Measurements from ENCODE around the gene SCNN1A.

The SCNN1A gene

GRCh38 chr12:6347367-6348338 is 27.7 kb downstream of the SCNN1A start:
- Histone ChIP-seq H3K79me2 (ENCODE audit: insufficient read depth, low read length) (no peaks in the 10 kb centered on the region), H3K27me3 (ENCODE audit: low read length) (no peaks in the 10 kb centered on the region), H3K9ac (ENCODE audit: low read length) (no peak overlapping the region), H3K9me3 (ENCODE audit: insufficient read depth, low read length) (no peaks in the 10 kb centered on the region), H2AFZ (ENCODE audit: low read depth, low read length, severe bottlenecking) (no peak overlapping the region), H3K4me2 (ENCODE audit: low read depth, low read length, poor library complexity, severe bottlenecking) (no peak overlapping the region), H3K27ac (ENCODE audit: low read depth, low read length) (no peak overlapping the region), H3K4me3 (ENCODE audit: insufficient read depth, low read length, poor library complexity, severe bottlenecking) (no peak overlapping the region), H3F3A (ENCODE audit: insufficient read depth) (no peaks in the 10 kb centered on the region), H4K20me1 (ENCODE audit: low read depth, low read length) (no peaks in the 10 kb centered on the region), H3K9me2 (replicated peaks; ENCODE audit: insufficient read depth, low read length) (no peaks in the 10 kb centered on the region), H3K36me3 (ENCODE audit: low read length) (no peaks in the 10 kb centered on the region)
- TF ChIP-seq CTCF (IDR thresholded peaks at IDR 0.05; ENCODE audit: insufficient read depth, low read length, poor library complexity, severe bottlenecking) (no peak), EZH2phosphoT487 (conservative IDR thresholded peaks at IDR 0.05; ENCODE audit: low read length) (no peak)

- H3K9me2 ChIP-seq (replicated peaks; ENCODE audit: insufficient read depth, low read length) = no peaks in the 10 kb centered on the region
- H3K9ac ChIP-seq (ENCODE audit: low read length) = no peak overlapping the region
- H3K36me3 ChIP-seq (ENCODE audit: low read length) = no peaks in the 10 kb centered on the region
- no peaks in the 10 kb centered on the region for H3K9me3 ChIP-seq (ENCODE audit: insufficient read depth, low read length)
- TF ChIP-seq EZH2phosphoT487 (conservative IDR thresholded peaks at IDR 0.05; ENCODE audit: low read length) (no peak), CTCF (IDR thresholded peaks at IDR 0.05; ENCODE audit: insufficient read depth, low read length, poor library complexity, severe bottlenecking) (no peak)
- no peaks in the 10 kb centered on the region for H3K79me2 ChIP-seq (ENCODE audit: insufficient read depth, low read length)
- H3F3A ChIP-seq (ENCODE audit: insufficient read depth) = no peaks in the 10 kb centered on the region
- H4K20me1 ChIP-seq (ENCODE audit: low read depth, low read length) = no peaks in the 10 kb centered on the region
- H3K27ac ChIP-seq (ENCODE audit: low read depth, low read length) = no peak overlapping the region
- H3K4me2 ChIP-seq (ENCODE audit: low read depth, low read length, poor library complexity, severe bottlenecking) = no peak overlapping the region
- H3K27me3 ChIP-seq (ENCODE audit: low read length) = no peaks in the 10 kb centered on the region
- no peak overlapping the region for H3K4me3 ChIP-seq (ENCODE audit: insufficient read depth, low read length, poor library complexity, severe bottlenecking)
- no peak overlapping the region for H2AFZ ChIP-seq (ENCODE audit: low read depth, low read length, severe bottlenecking)
Observed at GRCh38 chr12:6346942-6347341, 28.4 kb downstream of the SCNN1A start.

GRCh38 chr12:6346235-6346832 is 29.0 kb downstream of the SCNN1A start:
- Histone ChIP-seq H2AFZ (ENCODE audit: low read depth, low read length, severe bottlenecking) (no peak overlapping the region), H3K36me3 (ENCODE audit: low read length) (no peaks in the 10 kb centered on the region), H3F3A (ENCODE audit: insufficient read depth) (no peaks in the 10 kb centered on the region), H3K9ac (ENCODE audit: low read length) (no peak overlapping the region), H3K9me2 (replicated peaks; ENCODE audit: insufficient read depth, low read length) (no peaks in the 10 kb centered on the region), H3K27ac (ENCODE audit: low read depth, low read length) (no peak overlapping the region), H3K9me3 (ENCODE audit: insufficient read depth, low read length) (no peaks in the 10 kb centered on the region), H3K27me3 (ENCODE audit: low read length) (no peaks in the 10 kb centered on the region), H3K4me3 (ENCODE audit: insufficient read depth, low read length, poor library complexity, severe bottlenecking) (no peak overlapping the region), H3K4me2 (ENCODE audit: low read depth, low read length, poor library complexity, severe bottlenecking) (no peak overlapping the region), H4K20me1 (ENCODE audit: low read depth, low read length) (no peaks in the 10 kb centered on the region), H3K79me2 (ENCODE audit: insufficient read depth, low read length) (no peaks in the 10 kb centered on the region)
- no peak for TF ChIP-seq EZH2phosphoT487 (conservative IDR thresholded peaks at IDR 0.05; ENCODE audit: low read length)
- TF ChIP-seq CTCF (IDR thresholded peaks at IDR 0.05; ENCODE audit: insufficient read depth, low read length, poor library complexity, severe bottlenecking) = no peak
